Neural crest cell (in vitro differentiated cells): ENCODE measurements around the gene ENGASE. TPM values are rescaled to one million over a fixed set of nuclear protein-coding genes. Genes with fewer than 3 reads are reported as not detected.

Experiments
- DNase-seq: peaks from one replicate; pipeline ENCODE4 v3.0.0; 2021; ENCODE audit warnings: low read depth, mixed read lengths, low spot score
- H3K27ac Mint-ChIP-seq: one replicate; pipeline ENCODE4 v1.8.0; 2021; ENCODE audit warnings: mild to moderate bottlenecking, mixed read lengths; ENCODE audit not compliant: unreplicated experiment
- H3K27me3 Mint-ChIP-seq: 2 replicates; pipeline ENCODE4 v1.8.0; 2021; ENCODE audit warnings: low read depth, mild to moderate bottlenecking, mixed read lengths
- H3K36me3 Mint-ChIP-seq: 2 replicates; pipeline ENCODE4 v1.8.0; 2021; ENCODE audit warnings: low read depth, mild to moderate bottlenecking, mixed read lengths
- H3K4me1 Mint-ChIP-seq: 2 replicates; pipeline ENCODE4 v1.8.0; 2021; ENCODE audit warnings: mixed read lengths
- H3K4me3 Mint-ChIP-seq: one replicate; pipeline ENCODE4 v1.8.0; 2021; ENCODE audit warnings: mild to moderate bottlenecking, mixed read lengths
- H3K9me3 Mint-ChIP-seq: 2 replicates; pipeline ENCODE4 v1.8.0; 2021; ENCODE audit warnings: mixed read lengths
- CTCF ChIP-seq: fragments of 200-600 bp; sonication (generic); conservative IDR thresholded peaks from 2 replicates; pipeline ENCODE4 v1.5.0; 2021; ENCODE audit warnings: antibody characterized with exemption, mild to moderate bottlenecking
- total RNA-seq: library from RNA; stranded (reverse); gene quantifications from 2 replicates; pipeline ENCODE4 v1.2.1, GENCODE V29; 2021

The ENGASE gene
- total RNA-seq, 1 donor from 2014 or later, result 52.6 TPM

GRCh38 chr17:79075861-79076406 lies 1.3 kb downstream of the ENGASE start:
- Mint-ChIP-seq H3K9me3 (no peaks in the 10 kb centered on the region), H3K4me1 (peaks cover 10% of the 10 kb centered on the region), H3K36me3 (no peaks in the 10 kb centered on the region), H3K4me3 (peak overlapping the region; percentile 93), H3K27me3 (no peaks in the 10 kb centered on the region), H3K27ac (no peak overlapping the region)
- no peak for TF ChIP-seq CTCF
- DNase-seq, result no peak

- TF ChIP-seq CTCF, result no peak
- Mint-ChIP-seq H3K9me3 (no peaks in the 10 kb centered on the region), H3K27me3 (no peaks in the 10 kb centered on the region), H3K36me3 (no peaks in the 10 kb centered on the region), H3K4me3 (peak overlapping the region; percentile 51), H3K4me1 (peaks cover 10% of the 10 kb centered on the region), H3K27ac (no peak overlapping the region)
- DNase-seq, result no peak
Measured at GRCh38 chr17:79077587-79077986, 3.0 kb downstream of the ENGASE start.

DNA sequence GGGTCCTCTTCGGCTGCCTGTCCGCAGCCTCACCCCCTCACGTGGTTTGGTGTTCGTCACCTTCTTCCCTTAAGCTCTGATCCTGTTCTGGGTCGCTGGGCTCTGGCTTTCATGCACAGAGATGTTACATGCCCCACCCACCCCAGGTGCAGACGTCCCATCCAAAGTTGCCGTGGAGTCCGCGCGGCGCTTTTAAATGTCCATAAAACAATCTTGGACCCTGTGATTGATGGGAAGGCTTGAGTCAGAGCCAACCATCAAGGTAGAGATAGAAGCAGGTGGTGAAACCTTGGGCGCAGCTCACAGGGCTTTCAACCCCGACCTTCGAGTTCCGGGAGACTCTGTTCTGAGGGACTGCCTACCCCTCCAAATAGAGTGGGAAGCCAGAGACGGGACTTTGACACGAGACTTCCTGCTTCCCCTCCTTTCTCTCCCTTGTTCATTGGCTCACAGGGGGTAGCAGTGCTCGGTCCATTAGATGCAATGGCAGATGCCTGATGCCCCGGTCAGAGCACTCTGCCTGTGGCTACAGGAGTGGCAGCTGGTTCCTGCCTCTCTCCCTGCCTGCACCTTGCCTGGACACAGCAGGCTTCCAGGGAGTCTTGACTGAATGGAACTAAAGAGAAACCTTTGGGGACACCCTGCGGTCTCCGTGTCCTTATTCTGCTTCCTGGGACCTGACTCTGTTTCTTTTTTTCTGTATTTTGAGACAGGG lies 4.0 kb downstream of the ENGASE start:
- Mint-ChIP-seq H3K27me3 (no peaks in the 10 kb centered on the region), H3K4me3 (peak overlapping the region; percentile 49), H3K36me3 (no peaks in the 10 kb centered on the region), H3K4me1 (peaks cover 10% of the 10 kb centered on the region), H3K27ac (no peak overlapping the region), H3K9me3 (no peaks in the 10 kb centered on the region)
- DNase-seq, result no peak
- no peak for TF ChIP-seq CTCF

- no peaks in the 10 kb centered on the region for H3K9me3 Mint-ChIP-seq
- H3K36me3 Mint-ChIP-seq, result no peaks in the 10 kb centered on the region
- no peak for DNase-seq
- peaks cover 10% of the 10 kb centered on the region for H3K4me1 Mint-ChIP-seq
- H3K27ac Mint-ChIP-seq, result no peak overlapping the region
- no peaks in the 10 kb centered on the region for H3K27me3 Mint-ChIP-seq
- no peak overlapping the region for H3K4me3 Mint-ChIP-seq
- no peak for TF ChIP-seq CTCF
Measured at GRCh38 chr17:79079421-79080200, 5.0 kb downstream of the ENGASE start.

DNA sequence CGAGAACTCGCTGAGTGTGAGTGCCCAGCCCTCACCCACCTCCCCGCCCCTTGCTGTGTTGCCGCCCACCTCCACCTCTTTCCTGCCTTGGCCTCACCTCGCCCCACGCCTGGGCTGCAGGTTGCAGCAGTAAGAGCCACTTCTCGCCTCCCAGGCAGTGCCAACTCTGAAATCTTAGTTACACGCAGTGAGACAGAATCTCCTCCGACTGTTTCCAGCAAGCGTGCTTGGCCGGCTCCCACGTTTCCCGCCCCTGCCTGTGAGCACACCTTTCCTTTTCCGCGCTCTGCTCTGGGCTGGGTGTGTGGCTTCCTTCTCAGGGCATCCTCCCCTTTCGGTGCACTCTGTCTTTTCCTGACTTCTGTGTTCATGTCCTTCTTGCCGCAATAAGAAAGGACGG lies 5.7 kb downstream of the ENGASE start:
- Mint-ChIP-seq H3K9me3 (no peaks in the 10 kb centered on the region), H3K27me3 (no peaks in the 10 kb centered on the region), H3K27ac (no peak overlapping the region), H3K4me3 (peak overlapping the region; percentile 38), H3K36me3 (no peaks in the 10 kb centered on the region), H3K4me1 (peaks cover 8% of the 10 kb centered on the region)
- no peak for TF ChIP-seq CTCF
- DNase-seq, result no peak
